NCI-H446 (cell line): ENCODE results near the gene ADORA1.

Source experiments
- DNase-seq, 2 experiments: peaks; one replicate each; lab custom pipeline; 2025; lab: John Stamatoyannopoulos, UW

Gene ADORA1

GRCh38 chr1:203186446-203187303 lies 59.1 kb downstream of the ADORA1 start, which contains the start of gene CHI3L1:
Gene CHI3L1, minus strand, starts transcription at chr1:203186704. Its CDS starts 81 bp downstream, at chr1:203186623.
- DNase-seq, result no peak

DNA sequence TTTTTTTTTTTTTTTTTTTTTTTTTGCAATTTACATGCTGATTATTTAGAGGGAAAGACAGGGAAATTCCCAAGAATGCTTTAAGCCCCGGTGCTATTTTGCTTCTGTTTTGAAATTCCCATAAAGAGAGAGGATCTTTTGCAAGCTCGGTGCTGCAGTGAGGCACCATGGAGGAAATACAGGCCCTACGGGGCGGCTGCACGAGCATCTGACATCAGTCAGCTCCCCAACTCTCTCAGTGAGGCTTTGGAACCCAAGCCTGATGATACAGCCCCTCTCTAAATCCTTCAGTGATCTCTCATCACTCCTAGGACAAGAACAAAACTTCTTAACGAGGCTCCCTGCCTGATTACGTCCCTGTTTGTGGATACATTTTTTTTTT lies 59.8 kb downstream of the ADORA1 start:
- DNase-seq, result no peak

DNA sequence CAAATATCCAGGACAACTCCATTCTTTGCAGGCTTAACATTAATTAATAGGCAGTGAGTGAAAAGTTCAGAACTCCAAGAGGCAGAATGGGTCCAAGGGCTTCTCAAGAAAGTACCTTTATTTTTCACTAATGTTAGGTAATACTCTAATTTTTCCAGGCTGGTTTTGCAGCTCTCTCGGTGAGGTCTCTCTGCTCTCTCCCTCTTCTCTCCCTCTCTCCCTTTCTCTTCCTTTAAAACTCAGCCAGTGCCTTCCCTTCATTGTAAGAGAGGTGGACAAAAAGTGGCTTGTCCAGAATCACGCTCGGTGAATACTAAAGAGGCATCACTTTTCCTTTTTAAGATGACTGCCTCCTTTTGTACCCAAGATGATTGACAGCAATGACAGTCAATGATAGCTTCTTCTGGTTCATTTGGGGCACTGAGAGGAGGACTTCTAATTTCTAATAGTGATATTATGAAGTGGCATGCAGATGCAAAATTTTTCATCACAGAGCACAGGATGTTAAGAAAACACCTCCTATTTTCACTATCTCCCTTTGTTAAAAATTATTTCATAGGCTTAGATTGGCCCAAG lies 60.3 kb downstream of the ADORA1 start:
- no peak for DNase-seq

- DNase-seq, result no peak
Measured at GRCh38 chr1:203188686-203189232, 61.2 kb downstream of the ADORA1 start.

DNA sequence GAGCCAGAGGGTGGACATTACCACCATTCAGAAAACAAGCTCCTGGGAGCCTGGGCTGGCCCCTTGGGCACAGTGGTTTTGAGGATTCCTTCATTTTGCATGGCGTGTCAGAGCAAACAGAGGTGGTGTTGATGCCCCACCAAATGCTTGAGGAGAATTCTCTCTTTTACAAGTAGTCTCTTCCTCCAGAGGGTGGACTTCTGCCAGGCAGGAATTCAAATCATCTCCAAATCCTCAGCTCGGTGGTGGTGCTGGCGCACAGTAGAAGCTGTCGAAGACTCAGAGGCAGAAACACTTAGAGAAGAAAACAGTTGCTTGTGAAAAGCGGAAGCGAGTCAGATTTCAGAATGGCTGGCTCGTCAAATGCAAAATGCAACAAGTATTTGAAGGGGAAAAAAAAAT lies 62.4 kb downstream of the ADORA1 start:
- DNase-seq, result no peak

GRCh38 chr1:203190949-203191348 lies 63.4 kb downstream of the ADORA1 start:
- DNase-seq, result no peak

GRCh38 chr1:203196371-203196770 lies 68.8 kb downstream of the ADORA1 start:
- DNase-seq, result no peak

DNA sequence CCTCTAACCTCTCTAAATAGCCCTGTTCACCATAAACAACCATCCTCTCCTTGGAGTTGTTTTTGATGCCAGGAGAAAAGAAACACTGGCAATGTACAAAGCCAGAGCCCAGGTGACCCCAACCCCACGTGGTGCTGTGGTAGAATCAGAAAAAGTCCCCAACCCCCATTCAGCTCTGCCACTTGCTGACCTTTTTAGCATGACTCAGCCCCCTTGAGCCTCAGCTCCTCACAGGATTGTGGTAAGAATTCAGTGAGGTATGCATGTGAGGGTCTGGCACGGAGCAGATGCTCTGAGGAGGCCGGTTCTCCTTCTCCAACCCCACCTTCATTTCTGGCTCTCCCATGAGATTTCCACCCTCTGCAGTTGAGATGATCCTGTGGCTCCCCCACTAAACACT lies 70.1 kb downstream of the ADORA1 start:
- no peak for DNase-seq

DNA sequence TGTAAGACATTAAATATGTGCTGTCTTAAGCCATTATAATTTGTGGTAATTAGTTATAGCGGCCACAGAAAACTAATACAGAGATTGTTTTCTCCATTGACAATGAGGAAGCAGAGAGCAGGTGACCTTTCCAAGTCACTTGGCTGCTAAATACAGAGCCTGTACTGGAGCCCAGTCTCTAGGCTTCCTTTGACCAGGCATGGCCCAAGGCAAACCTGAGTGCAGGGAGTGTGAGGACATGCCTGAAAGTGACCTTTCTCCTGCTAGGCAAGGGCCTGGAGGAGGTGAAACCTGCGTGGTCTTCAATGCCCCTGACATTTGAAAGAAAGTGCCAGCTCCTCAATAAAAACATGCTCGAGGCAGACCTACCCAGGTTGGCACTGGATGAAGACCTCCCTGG lies 71.5 kb downstream of the ADORA1 start:
- DNase-seq, result no peak

DNA sequence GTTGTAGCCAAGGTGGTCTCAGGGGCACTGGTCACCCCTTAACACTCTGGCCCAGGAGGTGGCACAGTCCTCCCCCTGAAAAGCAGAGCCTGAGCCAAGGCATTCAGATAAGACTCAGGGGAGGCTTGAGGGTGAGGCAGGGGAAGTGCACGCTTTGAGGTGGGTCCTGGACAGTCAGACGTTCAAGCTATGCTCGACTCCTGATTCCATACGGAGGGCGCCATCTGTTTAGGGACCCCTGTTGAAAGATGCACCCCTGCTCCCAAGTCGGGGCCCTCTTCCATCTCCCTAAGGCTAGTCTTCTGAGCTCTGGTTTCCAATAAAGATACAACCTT lies 71.9 kb downstream of the ADORA1 start:
- no peak for DNase-seq

DNA sequence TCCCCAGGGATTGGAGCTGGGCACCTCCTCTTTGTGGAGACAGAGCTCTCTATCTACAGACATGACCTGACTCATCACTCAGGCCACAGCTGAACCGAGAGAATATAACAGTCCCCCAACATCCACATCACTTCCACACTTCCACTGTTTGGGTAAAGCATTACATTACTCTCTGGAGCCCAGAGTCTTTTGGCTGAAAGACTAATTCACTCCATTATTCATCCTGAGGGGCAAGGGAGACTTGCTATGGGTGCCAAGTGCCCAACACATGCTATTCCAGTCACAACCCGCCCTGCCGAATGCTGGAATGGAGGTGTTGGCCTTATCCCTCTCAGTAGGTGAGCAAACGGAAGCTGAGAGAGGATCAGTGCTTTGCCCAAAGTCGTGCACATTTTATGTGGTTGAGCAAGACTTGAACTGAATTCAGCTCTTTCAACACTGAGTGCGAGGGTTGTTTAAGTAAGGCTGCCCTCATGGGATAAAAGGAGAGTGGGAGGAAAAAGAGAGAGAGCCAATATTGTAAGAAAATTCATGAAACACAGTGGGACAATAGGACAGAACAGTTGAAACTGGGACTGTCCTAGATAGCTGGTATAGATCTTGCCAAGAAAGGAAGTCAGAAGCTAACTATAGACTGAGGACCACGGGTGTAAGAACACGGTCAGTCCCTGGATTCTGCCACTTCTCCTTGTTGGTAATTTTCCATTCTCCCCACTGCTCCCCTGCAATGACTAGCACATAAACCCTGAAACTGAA lies 72.5 kb downstream of the ADORA1 start:
- DNase-seq, result no peak

- DNase-seq, result no peak
Measured at GRCh38 chr1:203200916-203201315, 73.4 kb downstream of the ADORA1 start.

- DNase-seq, result no peak
Measured at GRCh38 chr1:203201516-203202205, 74.1 kb downstream of the ADORA1 start.

DNA sequence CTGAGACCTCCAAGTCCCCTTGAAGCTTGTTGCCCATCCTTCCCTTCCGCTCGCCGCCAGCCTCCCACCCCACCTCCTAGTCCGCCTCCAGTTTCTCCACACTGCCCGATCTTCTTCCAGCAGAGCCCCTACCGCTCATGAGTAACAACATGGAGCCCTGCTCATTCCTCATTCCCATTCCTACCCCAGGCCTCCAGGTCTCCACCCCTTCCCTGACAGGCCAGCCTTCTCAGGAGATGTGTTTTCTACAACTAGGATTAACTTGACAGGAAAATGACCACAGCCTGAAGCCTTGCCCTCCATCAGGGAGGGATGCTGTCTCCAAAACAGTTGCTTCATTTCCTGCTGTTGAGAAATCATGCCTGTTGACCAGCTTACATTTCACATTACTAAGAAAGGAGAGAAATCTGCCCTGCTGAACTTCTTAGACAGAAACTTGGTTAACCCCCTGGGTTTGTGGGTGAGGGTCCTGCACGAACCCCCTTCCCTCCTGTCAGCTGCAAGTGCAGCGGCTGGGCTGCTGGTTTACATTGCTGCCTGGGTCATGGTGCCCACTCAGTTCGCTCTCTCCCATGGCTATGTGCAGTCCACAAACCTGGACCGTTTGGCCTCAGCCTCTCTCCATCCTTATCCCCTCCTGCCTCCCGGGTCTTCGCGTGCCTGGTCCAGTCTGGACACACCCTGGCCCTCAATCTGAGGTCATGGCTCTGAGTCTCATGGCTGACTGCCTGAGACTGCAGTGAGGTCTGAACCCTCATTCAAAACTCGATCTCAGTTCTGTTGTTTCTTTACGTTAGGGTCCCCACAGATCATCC lies 75.1 kb downstream of the ADORA1 start:
- no peak for DNase-seq

DNA sequence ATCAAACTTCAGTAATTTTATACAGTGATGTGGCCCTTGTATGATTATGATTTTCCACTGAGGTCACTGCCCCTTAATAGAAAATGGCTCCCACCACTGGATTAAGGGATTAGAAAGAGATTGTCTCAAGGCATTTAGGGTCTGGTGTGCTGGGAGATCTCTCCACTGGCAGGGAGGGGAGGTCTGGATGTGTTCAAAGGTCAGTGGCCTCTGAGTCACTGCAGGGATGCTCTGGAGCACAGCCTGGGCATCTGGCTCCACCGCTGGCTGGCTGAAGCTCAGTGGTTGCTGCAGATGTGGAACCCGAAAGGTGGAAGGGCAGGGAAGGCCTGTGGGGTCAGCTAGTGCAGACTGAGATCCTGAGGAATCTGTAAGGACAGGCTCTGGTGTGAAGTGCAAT lies 77.2 kb downstream of the ADORA1 start:
- DNase-seq, result no peak

DNA sequence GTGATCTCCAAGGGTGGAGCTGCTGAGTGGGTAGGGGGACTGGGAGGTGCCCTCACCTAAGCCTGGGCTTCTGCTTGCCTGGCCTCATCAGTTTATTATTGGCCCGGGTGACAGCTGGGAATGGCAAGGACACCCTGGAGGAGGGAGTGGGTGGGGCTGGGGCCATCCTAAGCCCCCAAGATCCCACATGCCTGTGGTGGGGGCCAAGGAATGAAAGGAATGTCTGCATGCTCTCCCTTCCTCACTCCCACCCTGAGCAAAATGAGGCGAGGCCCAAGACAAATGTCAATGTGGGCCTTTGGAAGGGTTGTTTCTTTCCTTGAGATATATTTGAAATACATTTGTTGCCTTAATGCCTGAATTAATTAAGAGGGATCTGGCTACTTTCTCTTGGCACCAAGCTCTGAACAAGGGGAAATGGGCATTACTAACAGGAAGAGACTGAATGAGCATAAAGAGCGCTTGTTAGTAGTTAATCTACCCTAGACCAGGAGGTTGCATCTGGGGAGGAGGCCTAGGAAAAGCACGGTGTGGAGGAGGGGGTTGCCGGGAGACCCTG lies 78.7 kb downstream of the ADORA1 start:
- DNase-seq, result no peak

- DNase-seq, result no peak
Measured at GRCh38 chr1:203207751-203208150, 80.2 kb downstream of the ADORA1 start.

DNA sequence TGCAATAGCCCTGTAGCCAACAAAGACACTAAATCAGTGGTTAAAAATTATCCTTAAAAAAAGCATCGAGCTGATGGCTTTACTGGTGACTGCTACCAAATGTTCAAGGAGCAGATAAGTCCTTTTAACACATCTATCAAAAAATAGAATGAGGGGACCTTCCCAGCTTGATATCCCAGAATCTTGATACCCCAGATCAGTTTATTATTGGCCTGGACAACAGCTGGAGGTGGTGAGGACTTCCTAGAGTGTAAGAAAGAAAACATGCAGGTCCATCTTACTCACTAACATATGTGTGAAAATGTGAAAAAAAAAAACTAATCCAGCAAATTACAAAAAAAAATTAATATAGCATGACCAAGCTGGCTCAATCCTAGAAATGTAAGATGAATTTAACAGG lies 80.7 kb downstream of the ADORA1 start:
- no peak for DNase-seq

DNA sequence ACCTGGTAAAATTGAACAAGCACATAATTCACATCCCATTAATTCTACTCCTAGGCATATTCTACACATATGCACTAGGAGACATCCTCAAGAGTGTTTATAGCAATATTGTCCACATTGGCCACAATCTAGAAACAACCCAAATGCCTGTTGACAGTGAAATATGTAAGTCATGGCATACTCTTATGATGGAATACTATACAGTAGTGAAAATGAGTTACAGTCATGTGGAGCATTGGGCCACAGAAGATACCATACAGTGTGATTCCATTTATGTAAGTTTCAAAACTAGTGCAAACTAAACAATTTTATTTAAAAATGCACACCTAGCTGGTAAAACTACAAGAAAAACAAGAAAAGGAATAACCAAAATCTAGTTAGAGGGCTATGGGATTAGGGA lies 82.8 kb downstream of the ADORA1 start:
- DNase-seq, result no peak

DNA sequence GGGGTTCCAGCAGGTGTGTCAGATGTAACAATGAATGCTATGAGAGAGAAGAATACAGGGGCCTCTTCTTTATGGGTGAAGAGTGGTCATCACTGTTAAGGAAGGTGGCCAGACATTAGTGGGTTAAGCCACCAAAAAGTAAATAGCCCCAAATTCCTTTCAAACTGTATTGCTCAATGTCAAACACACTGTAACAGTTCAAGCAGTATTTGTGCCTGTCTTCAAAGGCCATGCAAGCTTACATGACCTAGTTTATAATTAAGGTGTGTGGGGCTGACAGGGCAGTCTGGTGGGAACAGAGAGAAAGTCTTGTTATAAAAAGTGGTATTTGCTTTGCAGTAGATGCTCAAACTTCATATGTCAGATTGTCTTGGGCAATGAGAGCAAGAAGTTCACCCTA lies 83.5 kb downstream of the ADORA1 start:
- no peak for DNase-seq

GRCh38 chr1:203211812-203212211 lies 84.3 kb downstream of the ADORA1 start:
- DNase-seq, result no peak
